ENCODE data around the gene PTPRO. TPM values are rescaled to one million over a fixed set of nuclear protein-coding genes. Genes with fewer than 3 reads are reported as not detected.

Gene PTPRO
- total RNA-seq, 1 donor from 2014 or later = 1.6 TPM

DNA sequence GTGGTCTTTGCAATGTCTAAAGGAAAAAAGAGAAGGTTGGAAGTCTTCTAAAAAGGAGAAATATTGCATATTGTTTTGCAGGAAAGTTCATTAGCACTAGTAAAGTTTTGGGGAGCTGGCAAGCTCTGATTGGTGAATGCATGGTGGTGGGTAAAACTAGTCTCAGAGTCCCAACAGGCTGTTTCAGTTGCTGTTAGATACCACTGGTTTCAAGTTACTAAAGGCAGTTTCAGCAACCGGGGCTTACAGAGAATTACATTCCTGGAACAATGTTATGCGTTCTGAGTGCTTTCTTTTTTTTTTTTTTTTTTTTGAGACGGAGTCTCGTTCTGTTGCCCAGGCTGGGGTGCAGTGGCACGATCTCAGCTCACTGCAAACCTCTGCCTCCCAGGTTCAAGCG is 258.7 kb downstream of the PTPRO start:
- no peak for DNase-seq
- H3K4me1 Mint-ChIP-seq = peaks cover 17% of the 10 kb centered on the region
- no peak overlapping the region for H3K27ac Mint-ChIP-seq
- H3K36me3 Mint-ChIP-seq (ENCODE audit: low read depth) = peaks cover 33% of the 10 kb centered on the region
- H3K9me3 Mint-ChIP-seq = no peaks in the 10 kb centered on the region
- H3K27me3 Mint-ChIP-seq = no peaks in the 10 kb centered on the region
- intact Hi-C loops (cut with micrococcal nuclease) = loop anchor here (5.0 kb wide), 1 partner anchor 354 kb away; no protein-coding TSS in a partner anchor
- no peak overlapping the region for H3K4me3 Mint-ChIP-seq

DNA sequence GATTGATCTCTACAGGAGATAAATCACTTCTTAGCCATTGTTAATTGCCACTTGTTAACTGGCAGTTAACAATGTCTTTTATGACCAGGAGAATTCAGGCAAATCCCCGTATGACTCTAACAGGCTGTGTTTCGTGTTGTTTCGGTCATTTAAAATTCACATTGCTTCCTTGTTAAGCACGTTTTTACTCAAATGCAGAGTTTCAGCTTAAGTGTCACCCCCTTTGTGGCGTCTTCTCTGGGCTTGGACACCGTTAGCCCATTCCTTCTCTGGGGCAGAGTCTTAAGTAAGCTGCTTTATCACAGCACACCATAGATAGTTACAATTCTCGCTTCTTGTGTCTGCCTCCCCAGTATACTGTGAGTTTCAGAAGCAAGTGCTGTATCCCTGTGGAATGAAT is 261.5 kb downstream of the PTPRO start:
- intact Hi-C loops (cut with micrococcal nuclease) = loop anchor here (1.0 to 5.0 kb wide), 3 partner anchors 52 to 357 kb away; no protein-coding TSS in a partner anchor
- Mint-ChIP-seq H3K36me3 (ENCODE audit: low read depth) (peaks cover 30% of the 10 kb centered on the region), H3K9me3 (no peaks in the 10 kb centered on the region), H3K27ac (no peak overlapping the region), H3K4me3 (no peak overlapping the region), H3K27me3 (no peaks in the 10 kb centered on the region), H3K4me1 (peaks cover 13% of the 10 kb centered on the region)
- no peak for DNase-seq

DNA sequence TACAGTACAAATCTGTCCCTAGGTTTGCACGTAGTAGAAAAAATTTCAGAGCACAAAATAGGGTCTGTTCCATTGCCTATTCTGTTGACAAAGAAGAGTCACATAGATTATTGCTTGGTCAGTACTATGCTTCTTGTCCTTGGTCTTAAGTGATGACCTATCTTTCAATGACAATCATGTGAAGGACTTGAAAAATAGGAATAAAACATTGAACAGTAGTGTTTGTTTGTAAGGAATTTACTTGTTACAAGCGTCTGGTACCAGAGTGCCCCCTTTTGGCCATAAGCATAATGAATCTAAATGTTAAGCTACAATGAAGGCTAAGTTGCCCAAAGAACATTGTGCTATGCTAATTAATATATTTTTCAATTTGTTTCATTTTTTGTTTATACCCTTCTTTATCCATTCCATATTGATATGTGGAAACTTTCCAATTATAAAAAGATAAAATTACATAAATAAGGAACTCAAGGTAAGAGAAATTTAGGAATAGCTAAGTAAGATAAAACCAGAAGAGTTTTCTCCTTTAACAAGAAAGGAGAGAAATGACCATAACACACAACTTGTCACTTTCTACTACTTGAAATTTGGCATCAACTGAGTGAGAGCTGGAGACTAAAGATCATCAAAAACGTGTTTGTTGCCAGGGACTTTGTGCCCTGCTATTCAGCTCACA is 262.2 kb downstream of the PTPRO start:
- H3K4me3 Mint-ChIP-seq = no peak overlapping the region
- no peaks in the 10 kb centered on the region for H3K27me3 Mint-ChIP-seq
- no peaks in the 10 kb centered on the region for H3K9me3 Mint-ChIP-seq
- H3K27ac Mint-ChIP-seq = no peak overlapping the region
- peaks cover 29% of the 10 kb centered on the region for H3K36me3 Mint-ChIP-seq (ENCODE audit: low read depth)
- intact Hi-C loops (cut with micrococcal nuclease) = loop anchor here (1.0 to 5.0 kb wide), 3 partner anchors 52 to 357 kb away; no protein-coding TSS in a partner anchor
- DNase-seq = peak; percentile 79
- peaks cover 13% of the 10 kb centered on the region for H3K4me1 Mint-ChIP-seq

DNA sequence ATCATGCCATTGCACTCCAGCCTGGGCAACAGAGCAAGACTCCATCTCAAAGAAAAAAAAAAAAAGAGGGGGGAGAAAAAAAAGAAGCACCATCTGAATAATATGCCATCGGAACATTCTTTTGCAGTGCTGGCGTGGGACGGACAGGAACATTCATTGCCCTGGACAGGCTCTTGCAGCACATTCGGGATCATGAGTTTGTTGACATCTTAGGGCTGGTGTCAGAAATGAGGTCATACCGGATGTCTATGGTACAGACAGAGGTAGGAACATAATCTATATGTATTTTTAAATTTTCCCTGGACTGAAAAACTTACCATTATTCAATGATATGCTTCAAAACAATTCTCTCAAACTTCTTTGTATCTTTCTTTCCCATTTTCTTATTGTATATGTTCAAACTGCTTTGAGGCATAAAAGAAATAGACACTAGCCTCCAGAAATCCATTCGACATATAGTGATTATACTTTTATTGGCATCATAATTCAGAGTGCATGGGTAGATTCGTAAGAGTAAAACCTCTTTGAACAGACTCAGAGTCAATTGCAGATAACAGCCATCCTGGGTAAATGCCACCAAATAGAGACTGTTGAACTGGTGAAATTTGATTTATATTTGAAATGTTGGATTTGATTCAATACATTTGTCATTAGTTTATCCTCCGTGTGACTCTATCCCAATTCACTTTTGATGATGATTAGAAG is 267.2 kb downstream of the PTPRO start:
- Mint-ChIP-seq H3K36me3 (ENCODE audit: low read depth) (peaks cover 20% of the 10 kb centered on the region), H3K27me3 (peaks cover 5% of the 10 kb centered on the region), H3K27ac (no peak overlapping the region), H3K4me1 (peaks cover 10% of the 10 kb centered on the region), H3K4me3 (peak overlapping the region; percentile 74), H3K9me3 (no peaks in the 10 kb centered on the region)
- DNase-seq = no peak
- intact Hi-C loops (cut with micrococcal nuclease) = loop anchor here (1.0 to 5.0 kb wide), 4 partner anchors 198 to 773 kb away; partner anchors contain the start of gene EPS8

DNA sequence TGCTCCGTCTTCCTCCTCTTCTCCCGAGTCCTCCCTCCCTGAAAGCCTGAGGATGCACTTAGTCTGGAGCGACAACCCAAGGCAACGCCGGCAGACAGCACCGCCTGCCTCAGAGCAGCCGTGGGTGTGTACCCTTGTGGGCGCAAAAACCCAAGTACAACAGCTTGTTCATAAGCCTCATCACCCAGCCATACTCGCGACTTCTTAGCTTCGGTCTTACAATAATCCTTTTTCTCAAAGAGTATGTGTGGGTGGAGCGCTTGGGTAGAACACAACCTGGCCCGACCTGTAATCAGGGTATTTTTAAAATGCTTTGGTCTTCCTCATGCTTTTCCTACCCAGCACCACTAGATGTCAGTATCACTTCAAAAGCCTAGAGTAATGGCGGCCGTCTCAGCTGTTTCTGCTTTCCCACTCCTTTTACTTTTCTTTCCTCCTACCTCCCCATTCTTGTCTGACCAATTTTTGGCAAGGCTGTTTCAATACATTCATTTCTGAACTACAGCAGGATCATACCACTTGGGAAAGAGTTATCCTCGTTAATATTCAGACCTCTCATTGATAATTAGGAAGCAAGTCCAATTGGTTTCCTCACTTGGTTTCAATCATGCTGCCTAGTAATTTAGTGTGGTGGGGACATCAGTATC is 268.0 kb downstream of the PTPRO start:
- Mint-ChIP-seq H3K36me3 (ENCODE audit: low read depth) (peaks cover 20% of the 10 kb centered on the region), H3K27ac (peak overlapping the region; percentile 39), H3K9me3 (no peaks in the 10 kb centered on the region), H3K27me3 (peaks cover 5% of the 10 kb centered on the region), H3K4me3 (peak overlapping the region; percentile 74), H3K4me1 (peaks cover 10% of the 10 kb centered on the region)
- peak; percentile 85 for DNase-seq
- intact Hi-C loops (cut with micrococcal nuclease) = loop anchor here (1.0 to 5.0 kb wide), 4 partner anchors 197 to 772 kb away; partner anchors contain the start of gene EPS8

DNA sequence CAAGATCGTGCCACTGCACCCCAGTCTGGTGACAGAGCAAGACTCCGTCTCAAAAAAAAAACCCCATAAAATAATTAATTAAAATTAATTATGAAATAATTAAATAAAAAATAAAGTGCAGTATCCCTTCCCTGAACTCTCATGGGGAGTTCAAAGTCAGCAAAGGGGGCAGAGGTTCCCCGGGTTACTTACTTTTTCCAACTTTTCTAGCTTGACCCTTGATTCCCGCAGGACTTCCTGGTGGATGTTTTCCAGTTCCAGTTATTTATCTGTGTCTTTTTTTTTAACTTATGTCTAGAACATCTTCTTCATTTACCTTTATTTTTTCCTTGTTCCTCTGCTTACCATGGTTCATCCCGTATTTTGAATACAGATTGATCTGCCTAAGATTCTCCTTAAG is 269.5 kb downstream of the PTPRO start:
- peaks cover 18% of the 10 kb centered on the region for H3K36me3 Mint-ChIP-seq (ENCODE audit: low read depth)
- no peak overlapping the region for H3K4me3 Mint-ChIP-seq
- peaks cover 5% of the 10 kb centered on the region for H3K27me3 Mint-ChIP-seq
- intact Hi-C loops (cut with micrococcal nuclease) = loop anchor here (5.0 kb wide), 2 partner anchors 195 to 770 kb away; partner anchors contain the start of gene EPS8
- peaks cover 10% of the 10 kb centered on the region for H3K4me1 Mint-ChIP-seq
- DNase-seq = no peak
- no peak overlapping the region for H3K27ac Mint-ChIP-seq
- no peaks in the 10 kb centered on the region for H3K9me3 Mint-ChIP-seq

DNA sequence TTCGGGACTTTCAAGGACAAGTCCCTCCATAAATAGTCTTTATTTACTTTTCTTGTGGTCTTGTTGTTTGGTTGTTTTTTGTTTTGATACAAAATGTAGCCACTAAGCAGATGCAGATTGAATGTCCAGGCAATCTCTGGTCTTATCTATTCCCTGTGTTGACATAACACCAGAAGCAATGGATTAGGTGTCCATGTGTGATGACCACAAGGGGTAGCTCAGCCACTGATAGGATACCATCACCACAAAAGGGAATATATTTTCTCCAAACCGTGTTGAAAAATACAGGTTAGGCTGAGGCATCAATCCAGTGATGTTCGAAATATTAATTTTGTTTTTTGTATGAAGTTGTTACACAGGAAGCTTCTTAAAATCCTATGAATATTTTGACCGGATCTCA is 270.6 kb downstream of the PTPRO start:
- peaks cover 10% of the 10 kb centered on the region for H3K4me1 Mint-ChIP-seq
- no peak overlapping the region for H3K4me3 Mint-ChIP-seq
- no peak overlapping the region for H3K27ac Mint-ChIP-seq
- peaks cover 11% of the 10 kb centered on the region for H3K36me3 Mint-ChIP-seq (ENCODE audit: low read depth)
- intact Hi-C loops (cut with micrococcal nuclease) = loop anchor here (5.0 kb wide), 2 partner anchors 194 to 769 kb away; partner anchors contain the start of gene EPS8
- no peaks in the 10 kb centered on the region for H3K9me3 Mint-ChIP-seq
- no peak for DNase-seq
- H3K27me3 Mint-ChIP-seq = peaks cover 5% of the 10 kb centered on the region

DNA sequence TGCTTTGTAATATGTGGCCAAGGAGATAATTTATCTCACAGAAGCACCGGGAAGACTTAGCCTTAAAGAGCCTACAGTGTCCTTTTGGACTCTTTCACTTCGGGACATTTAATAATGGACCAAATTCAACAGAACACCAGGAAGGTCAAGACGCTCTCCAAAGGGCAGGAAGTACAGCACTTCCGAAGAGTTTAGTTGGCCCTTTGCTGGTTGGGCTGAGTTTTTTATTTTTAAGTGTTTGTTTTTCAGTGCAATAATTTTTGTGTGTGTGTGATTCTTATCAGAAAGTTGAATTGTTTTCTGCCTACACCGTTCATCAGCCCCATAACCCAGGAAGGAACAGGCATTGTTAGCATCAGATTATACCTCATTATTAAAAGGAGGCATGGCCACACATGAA is 273.9 kb downstream of the PTPRO start:
- Mint-ChIP-seq H3K36me3 (ENCODE audit: low read depth) (peaks cover 2% of the 10 kb centered on the region), H3K4me3 (no peak overlapping the region), H3K4me1 (no peaks in the 10 kb centered on the region), H3K9me3 (no peaks in the 10 kb centered on the region), H3K27me3 (no peaks in the 10 kb centered on the region), H3K27ac (no peak overlapping the region)
- no peak for DNase-seq
- intact Hi-C loops (cut with micrococcal nuclease) = no loop called here

DNA sequence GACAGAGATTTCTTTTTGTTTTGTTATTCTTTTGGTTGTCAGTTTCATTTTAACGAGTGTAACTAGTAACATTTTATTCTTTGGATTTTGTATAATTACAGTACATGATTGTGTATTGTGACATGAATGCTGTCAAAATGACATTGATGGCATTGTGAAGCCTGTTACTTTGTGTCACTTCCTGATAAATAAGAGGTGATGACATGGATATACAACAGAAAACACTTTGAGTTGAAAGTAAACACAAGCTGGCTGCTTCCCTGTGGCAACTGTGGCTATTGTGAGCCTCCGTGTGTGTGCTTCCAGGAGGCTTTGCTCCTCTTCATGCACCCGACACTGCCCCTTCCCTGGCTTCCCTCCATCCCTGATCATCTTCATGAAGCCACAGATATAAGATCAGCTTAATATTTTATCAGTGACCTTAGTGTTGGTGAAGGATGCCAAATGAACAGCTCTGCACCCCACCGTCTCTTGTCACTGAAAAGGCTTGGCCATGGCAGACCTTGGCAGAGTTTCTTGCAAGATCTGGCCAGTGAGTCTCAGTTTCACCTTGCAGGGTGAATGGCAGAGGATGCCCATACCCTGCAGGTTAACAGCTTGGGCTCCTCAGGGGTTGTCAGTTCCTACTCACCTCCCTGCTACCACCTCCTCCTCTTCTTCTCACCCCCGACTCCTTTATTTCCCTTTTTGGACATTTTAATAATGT is 275.0 kb downstream of the PTPRO start:
- H3K27ac Mint-ChIP-seq = no peak overlapping the region
- H3K27me3 Mint-ChIP-seq = no peaks in the 10 kb centered on the region
- no peaks in the 10 kb centered on the region for H3K9me3 Mint-ChIP-seq
- H3K4me3 Mint-ChIP-seq = no peak overlapping the region
- H3K4me1 Mint-ChIP-seq = peaks cover 2% of the 10 kb centered on the region
- DNase-seq = no peak
- intact Hi-C loops (cut with micrococcal nuclease) = no loop called here
- H3K36me3 Mint-ChIP-seq (ENCODE audit: low read depth) = peaks cover under 1% of the 10 kb centered on the region

DNA sequence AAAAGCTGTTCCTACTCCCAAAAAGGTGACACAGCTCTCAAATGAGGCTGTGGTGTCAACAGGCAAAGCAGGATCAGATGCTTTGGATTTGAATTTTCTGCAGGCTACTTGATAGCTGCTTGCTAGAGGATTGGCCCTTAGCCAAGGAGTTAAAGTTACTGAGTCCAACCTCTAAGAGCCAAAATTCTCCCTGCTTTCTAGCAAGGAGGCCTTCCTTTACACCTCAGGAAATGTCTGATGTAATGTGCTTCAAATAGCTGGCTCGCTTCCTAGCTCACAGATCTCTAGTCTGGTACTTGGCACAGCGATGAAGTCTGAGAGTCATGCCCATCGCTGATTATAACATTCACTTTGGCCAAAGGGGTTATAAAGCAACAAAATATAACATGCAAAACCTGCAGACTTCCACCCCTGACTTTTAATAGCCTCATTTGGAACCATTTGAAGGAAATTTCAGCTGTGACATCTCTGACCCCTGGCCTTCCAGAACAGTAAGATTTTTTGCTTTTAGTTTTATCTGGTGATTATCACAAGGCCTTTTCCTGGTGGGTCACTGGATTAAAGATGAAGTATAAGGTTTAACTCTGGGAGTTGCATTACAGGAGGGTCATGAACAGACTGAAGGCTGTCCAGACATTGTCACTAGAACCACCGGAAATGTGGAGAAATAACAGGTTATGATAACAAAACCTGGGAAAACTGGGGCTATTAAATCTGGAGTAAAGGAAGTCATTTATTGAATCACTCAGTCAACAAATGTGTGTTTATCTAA is 277.1 kb downstream of the PTPRO start:
- no peak for DNase-seq
- no peak overlapping the region for H3K4me3 Mint-ChIP-seq
- intact Hi-C loops (cut with micrococcal nuclease) = loop anchor here (2.0 kb wide), 1 partner anchor 101 kb away; no protein-coding TSS in a partner anchor
- no peaks in the 10 kb centered on the region for H3K27me3 Mint-ChIP-seq
- H3K27ac Mint-ChIP-seq = no peak overlapping the region
- H3K4me1 Mint-ChIP-seq = peaks cover 2% of the 10 kb centered on the region
- H3K9me3 Mint-ChIP-seq = no peaks in the 10 kb centered on the region
- no peaks in the 10 kb centered on the region for H3K36me3 Mint-ChIP-seq (ENCODE audit: low read depth)

DNA sequence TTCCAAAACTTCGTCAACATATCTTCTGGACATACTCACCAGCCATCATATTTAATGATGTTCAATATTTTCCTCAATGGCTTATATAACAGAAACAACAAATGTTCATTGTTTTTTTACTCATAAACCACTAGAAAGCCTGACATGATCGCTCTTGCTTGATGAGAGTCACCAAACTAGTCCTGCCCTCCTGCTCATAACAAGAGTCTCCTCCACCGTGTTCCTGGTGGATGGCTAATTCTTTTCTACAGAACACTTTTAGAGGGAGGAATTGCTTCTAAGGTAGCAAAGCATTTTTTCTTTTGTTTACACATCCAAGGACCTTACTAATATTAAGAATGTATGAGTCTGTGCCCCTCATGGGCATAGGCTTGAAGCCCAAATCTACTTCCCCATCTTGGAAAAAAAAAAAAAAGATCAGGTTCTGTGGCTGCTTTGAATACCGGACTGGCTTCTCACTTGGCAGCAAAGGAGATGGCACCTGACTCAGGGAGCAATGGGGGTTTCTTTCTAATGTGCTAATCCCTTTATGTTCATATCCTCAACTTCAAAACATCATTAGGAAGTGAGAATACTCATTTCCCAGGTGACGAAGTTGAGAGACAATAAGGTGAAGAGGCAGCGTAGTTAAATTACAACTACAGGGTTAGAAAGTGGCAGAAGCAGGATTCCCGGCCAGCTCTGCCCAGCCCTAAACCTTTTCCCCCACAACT is 278.1 kb downstream of the PTPRO start:
- H3K4me1 Mint-ChIP-seq = peaks cover 2% of the 10 kb centered on the region
- no peak for DNase-seq
- no peaks in the 10 kb centered on the region for H3K9me3 Mint-ChIP-seq
- no peaks in the 10 kb centered on the region for H3K27me3 Mint-ChIP-seq
- peak overlapping the region; percentile 38 for H3K27ac Mint-ChIP-seq
- no peak overlapping the region for H3K4me3 Mint-ChIP-seq
- intact Hi-C loops (cut with micrococcal nuclease) = loop anchor here (2.0 kb wide), 1 partner anchor 100 kb away; no protein-coding TSS in a partner anchor
- H3K36me3 Mint-ChIP-seq (ENCODE audit: low read depth) = no peaks in the 10 kb centered on the region

DNA sequence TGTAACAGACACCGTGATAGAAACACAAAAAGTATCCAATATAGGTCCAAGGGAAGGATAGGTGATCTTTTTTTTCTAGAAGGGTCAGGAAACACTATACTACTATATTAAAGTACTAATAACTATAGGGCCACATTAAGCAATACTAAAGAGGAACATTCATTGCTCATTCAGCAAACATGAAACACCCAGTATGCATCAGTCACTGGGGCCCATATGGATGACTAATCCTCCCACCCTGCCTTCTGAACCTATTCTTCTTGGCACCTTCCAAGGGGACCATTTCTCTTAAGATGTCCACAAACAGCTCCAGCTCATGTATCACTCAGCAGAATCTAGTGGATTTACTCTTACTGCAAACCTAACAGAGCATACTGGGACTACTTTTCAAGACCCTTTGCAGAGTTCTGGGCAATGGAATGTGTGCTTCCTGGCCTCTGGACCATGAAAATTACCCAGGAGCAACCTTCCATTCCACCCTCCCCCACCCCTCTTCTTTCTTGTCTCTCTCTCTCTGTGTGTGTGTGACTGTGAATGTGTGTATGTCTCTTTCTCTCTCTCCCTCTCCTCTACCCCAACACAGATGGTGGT is 279.0 kb downstream of the PTPRO start:
- H3K4me3 Mint-ChIP-seq = no peak overlapping the region
- H3K27me3 Mint-ChIP-seq = no peaks in the 10 kb centered on the region
- H3K4me1 Mint-ChIP-seq = peaks cover 2% of the 10 kb centered on the region
- intact Hi-C loops (cut with micrococcal nuclease) = loop anchor here (2.0 kb wide), 1 partner anchor 99 kb away; no protein-coding TSS in a partner anchor
- no peak for DNase-seq
- no peaks in the 10 kb centered on the region for H3K36me3 Mint-ChIP-seq (ENCODE audit: low read depth)
- no peak overlapping the region for H3K27ac Mint-ChIP-seq
- H3K9me3 Mint-ChIP-seq = no peaks in the 10 kb centered on the region

Data from activated CD4-positive, alpha-beta T cell treated with anti-CD3 and anti-CD28 coated beads, Interleukin-2, amount 10 ng/mL, durations not matched to agents 24 days and 14 days (primary cell).